Retinal pigment epithelial cell (primary cell): ENCODE data around the gene MSRB2.

Experiments
- DNase-seq: peaks from one replicate; pipeline ENCODE4 v3.0.0-alpha.2; 2010; ENCODE audit warnings: low read depth
- H3K4me3 ChIP-seq: 2 replicates; pipeline ENCODE4 v1.5.1; 2011; ENCODE audit warnings: mild to moderate bottlenecking, low read length, control low read depth, moderate library complexity
- CTCF ChIP-seq: conservative IDR thresholded peaks from 2 replicates; pipeline ENCODE4 v1.5.1; 2011; ENCODE audit warnings: low read depth, low read length, control low read depth, inconsistent platforms

MSRB2 gene

GRCh38 chr10:23157691-23158369, 62.5 kb downstream of the MSRB2 start:
- H3K4me3 ChIP-seq, result no peak overlapping the region
- peak; percentile 7 for DNase-seq

GRCh38 chr10:23158370-23158769, 63.0 kb downstream of the MSRB2 start:
- peak; percentile 88 for TF ChIP-seq CTCF
- peak; percentile 17 for DNase-seq
- H3K4me3 ChIP-seq, result no peak overlapping the region

More at GRCh38 chr10:23157691-23158369, 62.5 kb downstream of the MSRB2 start:
- peak; percentile 55 for TF ChIP-seq CTCF

- no peak for TF ChIP-seq CTCF
- no peak overlapping the region for H3K4me3 ChIP-seq
- DNase-seq, result peak; percentile 8
Measured at GRCh38 chr10:23171232-23171876, 76.0 kb downstream of the MSRB2 start.
